SW480 (cell line): Measurements from ENCODE around the gene ST6GALNAC4.
"Not testable (repeated sequence)": the region's sequence is repeated elsewhere in the genome, so short reads cannot be mapped to it uniquely, and the experiment has no call there.

ENCODE experiments used
- DNase-seq: peaks from one replicate; pipeline ENCODE4 v3.0.0-alpha.2; 2016; ENCODE audit warnings: low spot score

ST6GALNAC4 gene

DNA sequence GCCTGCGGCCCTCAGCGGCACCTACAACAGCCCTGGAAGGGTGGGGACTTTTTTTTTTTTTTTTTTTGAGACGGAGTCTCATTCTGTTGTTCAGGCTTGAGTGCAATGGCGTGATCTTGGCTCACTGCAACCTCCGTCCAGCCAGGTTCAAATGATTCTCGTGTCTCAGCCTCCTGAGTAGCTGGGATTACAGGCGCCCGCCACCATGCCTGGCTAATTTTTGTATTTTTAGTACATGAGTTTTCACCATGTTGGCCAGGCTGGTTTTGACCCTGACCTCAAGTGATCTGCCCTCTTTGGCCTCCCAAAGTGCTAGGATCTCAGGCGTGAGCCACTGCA lies 46.7 kb downstream of the ST6GALNAC4 start:
- not testable (repeated sequence) for DNase-seq

- peak; percentile 74 for DNase-seq
Measured at GRCh38 chr9:127869310-127870152, 47.3 kb downstream of the ST6GALNAC4 start.

DNA sequence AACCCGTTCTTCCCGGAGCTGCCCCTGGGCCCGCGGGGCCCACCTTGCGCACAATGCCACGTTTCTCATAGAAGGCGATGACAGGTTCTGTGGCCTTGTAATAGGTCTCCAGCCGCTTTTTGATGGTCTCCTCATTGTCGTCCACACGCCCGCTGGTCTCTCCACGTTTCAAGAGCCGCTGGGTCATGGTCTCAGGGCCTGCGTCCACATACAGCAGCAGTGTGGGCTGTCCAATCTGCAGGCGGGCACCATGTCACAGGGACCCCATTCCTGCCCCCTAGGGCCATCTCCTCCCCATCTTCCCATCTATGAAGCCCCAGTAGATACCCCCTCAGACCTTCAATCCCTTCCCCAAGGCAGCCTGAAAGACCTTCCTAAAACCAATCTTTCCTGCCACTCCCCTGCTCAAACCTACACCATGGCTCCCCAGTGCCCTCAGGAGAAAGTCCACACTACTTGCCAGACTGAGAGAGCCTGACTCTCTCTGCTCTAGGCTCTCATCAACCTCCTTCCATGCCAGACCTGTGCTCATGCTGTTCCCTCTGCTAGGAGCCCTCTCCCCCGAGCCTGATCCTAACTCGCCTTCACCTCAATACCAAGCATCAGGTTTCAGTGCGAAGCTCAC lies 48.5 kb downstream of the ST6GALNAC4 start:
- no peak for DNase-seq

GRCh38 chr9:127867356-127868277 lies 49.2 kb downstream of the ST6GALNAC4 start:
- DNase-seq, result no peak

DNA sequence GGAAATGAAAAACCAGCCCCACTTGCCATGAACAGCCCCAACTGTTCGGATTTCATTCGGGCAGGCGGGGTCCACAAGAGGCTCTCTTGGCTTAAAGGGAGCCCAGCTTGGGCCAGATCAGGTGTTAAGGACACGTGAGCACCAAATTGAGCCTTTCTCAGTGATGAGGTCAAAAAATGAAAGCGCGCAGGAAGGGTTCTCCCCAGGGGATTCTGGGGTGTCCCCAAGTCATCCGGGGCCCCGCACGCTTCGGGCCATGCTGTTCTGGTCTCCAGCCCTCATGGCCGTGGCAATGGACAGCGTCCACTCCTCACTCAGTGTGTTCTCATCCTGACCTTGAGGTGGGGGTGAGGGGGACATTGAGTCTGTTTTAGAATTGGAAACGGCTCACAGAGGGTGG lies 50.3 kb downstream of the ST6GALNAC4 start:
- DNase-seq, result no peak

DNA sequence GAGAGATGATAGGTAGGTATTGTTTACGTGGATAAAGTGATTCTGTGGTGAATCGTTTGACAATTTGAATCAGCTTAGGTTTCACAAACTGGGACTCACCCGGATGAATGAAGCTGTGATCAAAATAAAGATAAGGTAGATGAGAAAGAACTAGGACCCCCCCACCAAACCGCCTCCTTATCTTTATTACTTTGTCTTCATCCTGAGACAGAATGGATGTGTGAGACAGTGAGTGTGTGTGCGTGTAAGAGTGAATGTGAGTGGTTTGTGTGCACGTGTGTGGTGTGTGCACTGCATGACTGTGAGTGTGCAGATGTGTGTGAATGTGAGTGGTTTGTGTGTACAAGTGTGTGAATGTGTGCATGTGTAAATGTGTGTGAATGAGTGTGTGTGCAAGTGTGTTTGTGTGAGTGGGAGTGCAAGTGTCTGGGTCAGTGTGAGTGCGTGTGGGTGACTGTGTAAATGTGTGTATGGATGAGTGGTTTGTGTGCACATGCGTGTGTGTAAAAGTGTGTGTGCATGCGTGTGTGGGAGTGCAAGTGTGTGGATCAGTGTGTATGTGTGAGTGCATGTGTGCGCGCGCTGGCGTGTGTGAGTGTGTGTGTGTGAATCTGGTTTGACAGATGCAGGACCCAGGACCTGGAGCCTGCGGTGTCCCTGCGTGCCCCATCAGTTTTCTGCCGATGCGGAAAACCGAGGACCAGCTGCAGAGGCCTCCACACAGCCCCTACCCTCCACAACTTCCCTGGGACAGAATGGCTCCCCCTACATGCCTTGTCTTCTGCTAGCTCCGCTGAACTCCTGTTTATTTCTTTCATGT lies 51.0 kb downstream of the ST6GALNAC4 start:
- no peak for DNase-seq

DNA sequence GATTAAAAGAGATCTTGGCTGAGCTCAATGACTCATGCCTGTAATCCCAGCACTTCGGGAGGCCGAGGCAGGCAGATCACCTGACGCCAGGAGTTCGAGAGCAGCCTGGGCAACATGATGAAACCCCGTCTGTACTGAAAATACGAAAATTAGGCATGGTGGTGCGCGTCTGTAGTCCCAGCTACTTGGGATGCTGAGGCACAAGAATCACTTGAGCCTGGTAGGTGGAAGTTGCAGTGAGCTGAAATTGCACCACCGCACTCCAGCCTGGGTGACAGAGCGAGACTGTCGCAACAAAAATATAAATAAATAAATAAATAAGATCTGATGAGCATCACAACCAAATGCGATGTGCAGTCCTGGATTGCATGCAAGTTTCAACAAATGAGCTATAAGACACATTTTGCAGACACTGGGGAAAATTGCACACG lies 53.6 kb downstream of the ST6GALNAC4 start:
- DNase-seq, result no peak

- no peak for DNase-seq
Measured at GRCh38 chr9:127862075-127863011, 54.5 kb downstream of the ST6GALNAC4 start.

DNA sequence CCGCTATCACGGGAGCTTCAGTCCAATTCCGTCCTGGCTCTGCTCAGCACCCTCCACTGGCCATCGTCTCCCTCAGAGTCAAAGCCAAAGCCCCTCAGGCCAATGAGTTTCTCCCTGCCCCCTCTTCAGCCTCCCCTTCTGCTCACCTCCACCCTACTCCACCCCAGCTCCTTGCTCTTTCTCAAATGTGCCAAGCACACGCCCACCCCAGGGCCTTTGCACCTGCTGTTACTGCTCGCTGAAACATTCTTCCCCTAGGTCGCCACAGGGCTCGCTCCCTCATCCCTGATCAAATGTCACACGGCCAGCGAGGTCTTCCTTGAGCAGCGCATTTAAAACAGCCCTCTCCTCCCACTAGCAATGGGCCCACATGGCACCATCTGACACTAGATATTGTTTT lies 56.1 kb downstream of the ST6GALNAC4 start:
- DNase-seq, result no peak

- DNase-seq, result no peak
Measured at GRCh38 chr9:127860260-127860659, 56.6 kb downstream of the ST6GALNAC4 start.

DNA sequence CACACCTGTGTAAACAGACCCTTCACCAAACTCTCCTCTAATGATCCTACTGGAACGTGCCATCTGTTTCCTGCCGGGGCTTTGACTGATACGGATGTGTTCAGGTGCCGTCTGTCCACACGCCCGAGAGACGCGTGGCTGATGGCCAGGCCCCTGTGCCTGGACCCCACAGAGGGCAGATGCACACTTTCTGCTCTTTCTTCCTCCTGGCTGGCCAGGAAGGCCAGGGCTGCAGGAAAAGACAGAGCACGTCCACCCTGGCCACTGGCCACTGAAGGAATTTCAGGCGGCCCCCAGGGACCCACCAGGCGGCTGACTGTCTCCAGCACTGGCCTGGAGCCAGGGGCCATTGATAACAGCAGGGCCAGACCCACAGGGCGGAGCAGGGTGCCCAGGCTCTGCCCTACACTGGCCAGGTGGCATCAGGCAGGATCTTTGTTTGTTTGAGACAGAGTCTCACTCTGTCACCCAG lies 58.8 kb downstream of the ST6GALNAC4 start:
- no peak for DNase-seq
